ENCODE data around the gene AHDC1. TPM values are rescaled to one million over a fixed set of nuclear protein-coding genes. Genes with fewer than 3 reads are reported as not detected.

AHDC1 gene
- total and polyA plus RNA-seq, 9 of the 15 experiments (the other 6 are each of a cell fraction or from before 2014, with no cell fraction given): 0.21 to 36.4 (median 4.7) TPM

GRCh38 chr1:27603681-27604578 is at the start of gene AHDC1 (continued):
- TF ChIP-seq CHD7 (IDR thresholded peaks at IDR 0.05; ENCODE audit: low read depth, low read length) (no peak), LEF1 (IDR thresholded peaks at IDR 0.05) (0 out of 2 replicates have a peak, but pooled peaks have one; percentile 21), ARID4B (CRISPR knock-in tag; IDR thresholded peaks at IDR 0.05) (no peak), RB1 (IDR thresholded peaks at IDR 0.05; ENCODE audit: low read depth) (peak; percentile 90), EWSR1 (IDR thresholded peaks at IDR 0.05; ENCODE audit: borderline replicate concordance, low read depth, partially characterized antibody) (no peak), MYBL2 (IDR thresholded peaks at IDR 0.05; ENCODE audit: low read depth) (no peak), MYBL2 (CRISPR knock-in tag; IDR thresholded peaks at IDR 0.05; ENCODE audit: borderline replicate concordance) (no peak), KHSRP (IDR thresholded peaks at IDR 0.05) (no peak), HNRNPLL (IDR thresholded peaks at IDR 0.05; ENCODE audit: low read depth, low read length, poor library complexity, severe bottlenecking) (peak; percentile 43), NCOA4 (IDR thresholded peaks at IDR 0.05; ENCODE audit: partially characterized antibody) (no peak), MAFF (IDR thresholded peaks at IDR 0.05; ENCODE audit: low read length) (no peak), ZEB2 (IDR thresholded peaks at IDR 0.05) (no peak)

Measured in K562 (cell line).